Endometrial microvascular endothelial cells (primary cell): ENCODE measurements around the gene BOC. TPM values are rescaled to one million over a fixed set of nuclear protein-coding genes. Genes with fewer than 3 reads are reported as not detected.
"Not testable (repeated sequence)": the region's sequence is repeated elsewhere in the genome, so short reads cannot be mapped to it uniquely, and the experiment has no call there.

Experiments used
- in situ Hi-C: cut with HindIII; loops from 2 replicates; pipeline ENCODE4 v1.10.0; 2017; ENCODE audit warnings: low sequenced_read_pairs, low pct_unique_long_range_greater_than_20kb; ENCODE audit errors: inconsistent ontology term
- total RNA-seq: library from RNA; depleted of rRNA; stranded (reverse); fragments of >200 nt; gene quantifications from one replicate; pipeline ENCODE4 v1.2.3, GENCODE V29; 2015; ENCODE audit errors: inconsistent ontology term

Gene BOC
- 16.4 TPM for total RNA-seq

- in situ Hi-C loops, result no loop called here
These were observed at the start of gene BOC for GRCh38 chr3:113211330-113212149. TSS of gene BOC (plus strand) at chr3:113211557. CDS start at chr3:113249803, 38,246 bp downstream.

- in situ Hi-C loops, result no loop called here
These were observed 49.7 kb upstream of the BOC start for GRCh38 chr3:113161661-113162060.

GRCh38 chr3:113163152-113163551, 48.2 kb upstream of the BOC start:
- in situ Hi-C loops, result no loop called here

- in situ Hi-C loops, result no loop called here
These were observed 45.5 kb upstream of the BOC start for GRCh38 chr3:113165841-113166240.

GRCh38 chr3:113166357-113166718, 45.0 kb upstream of the BOC start:
- in situ Hi-C loops, result no loop called here

- in situ Hi-C loops, result no loop called here
These were observed 44.5 kb upstream of the BOC start for GRCh38 chr3:113166719-113167492.

- in situ Hi-C loops, result no loop called here
These were observed 43.2 kb upstream of the BOC start for GRCh38 chr3:113167825-113168801.

- in situ Hi-C loops, result no loop called here
These were observed 41.4 kb upstream of the BOC start for GRCh38 chr3:113169891-113170452.

- in situ Hi-C loops, result no loop called here
These were observed 40.6 kb upstream of the BOC start for GRCh38 chr3:113170771-113171170.

GRCh38 chr3:113171675-113172300, 39.6 kb upstream of the BOC start:
- in situ Hi-C loops, result not testable (repeated sequence)

- in situ Hi-C loops, result no loop called here
These were observed 38.3 kb upstream of the BOC start for GRCh38 chr3:113173102-113173501.

GRCh38 chr3:113174304-113174703, 37.1 kb upstream of the BOC start:
- in situ Hi-C loops, result no loop called here

- in situ Hi-C loops, result no loop called here
These were observed 36.4 kb upstream of the BOC start for GRCh38 chr3:113174801-113175485.

GRCh38 chr3:113177526-113177925, 33.8 kb upstream of the BOC start:
- in situ Hi-C loops, result no loop called here

- in situ Hi-C loops, result no loop called here
These were observed 32.0 kb upstream of the BOC start for GRCh38 chr3:113179235-113179824.

- in situ Hi-C loops, result no loop called here
These were observed 27.4 kb upstream of the BOC start for GRCh38 chr3:113183748-113184661.
